ENCODE data around the gene TMBIM4. TPM values are rescaled to one million over a fixed set of nuclear protein-coding genes. Genes with fewer than 3 reads are reported as not detected.

TMBIM4 gene
- total RNA-seq, 1 experiment from 2014 or later = 36.3 TPM

DNA sequence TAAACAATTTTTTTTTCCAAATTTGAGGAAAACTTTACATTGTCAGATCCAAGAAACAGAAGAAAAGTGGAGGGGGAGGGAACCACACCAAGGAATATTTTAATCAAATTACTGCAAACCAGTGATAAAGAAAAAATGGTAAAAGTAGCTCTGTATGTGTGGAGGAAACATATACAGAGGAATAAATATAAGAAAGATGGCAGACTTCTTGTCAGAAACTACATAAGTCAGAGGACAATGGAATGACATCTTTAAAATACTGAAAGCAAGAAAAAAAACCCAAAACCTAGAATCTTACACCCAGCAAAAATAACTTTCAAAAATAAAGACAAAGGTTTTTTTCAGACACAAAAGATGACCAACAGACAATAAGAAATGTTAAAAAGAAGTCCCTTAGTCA, 29.1 kb downstream of the TMBIM4 start:
- H3K4me2 ChIP-seq (ENCODE audit: low read length) = no peak overlapping the region
- TF ChIP-seq, protein P1, sequence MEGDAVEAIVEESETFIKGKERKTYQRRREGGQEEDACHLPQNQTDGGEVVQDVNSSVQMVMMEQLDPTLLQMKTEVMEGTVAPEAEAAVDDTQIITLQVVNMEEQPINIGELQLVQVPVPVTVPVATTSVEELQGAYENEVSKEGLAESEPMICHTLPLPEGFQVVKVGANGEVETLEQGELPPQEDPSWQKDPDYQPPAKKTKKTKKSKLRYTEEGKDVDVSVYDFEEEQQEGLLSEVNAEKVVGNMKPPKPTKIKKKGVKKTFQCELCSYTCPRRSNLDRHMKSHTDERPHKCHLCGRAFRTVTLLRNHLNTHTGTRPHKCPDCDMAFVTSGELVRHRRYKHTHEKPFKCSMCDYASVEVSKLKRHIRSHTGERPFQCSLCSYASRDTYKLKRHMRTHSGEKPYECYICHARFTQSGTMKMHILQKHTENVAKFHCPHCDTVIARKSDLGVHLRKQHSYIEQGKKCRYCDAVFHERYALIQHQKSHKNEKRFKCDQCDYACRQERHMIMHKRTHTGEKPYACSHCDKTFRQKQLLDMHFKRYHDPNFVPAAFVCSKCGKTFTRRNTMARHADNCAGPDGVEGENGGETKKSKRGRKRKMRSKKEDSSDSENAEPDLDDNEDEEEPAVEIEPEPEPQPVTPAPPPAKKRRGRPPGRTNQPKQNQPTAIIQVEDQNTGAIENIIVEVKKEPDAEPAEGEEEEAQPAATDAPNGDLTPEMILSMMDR (conservative IDR thresholded peaks at IDR 0.05; ENCODE audit: low read depth, low read length) = no peak
- intact Hi-C loops (cut with micrococcal nuclease) = loop anchor here (10.0 kb wide), 2 partner anchors 134 to 164 kb away; partner anchors contain the start of gene HELB
- no peak overlapping the region for H2AFZ ChIP-seq (ENCODE audit: low read length)
- DNase-seq (no peak), ATAC-seq (no peak)
- no peak overlapping the region for H3K4me3 ChIP-seq (ENCODE audit: low read length)
- H3K27ac ChIP-seq (ENCODE audit: low read length) = no peak overlapping the region
- CTCF ChIA-PET = no interaction called here
- no peaks in the 10 kb centered on the region for H3K27me3 ChIP-seq (ENCODE audit: low read length)
- POLR2A ChIA-PET (ENCODE audit: unreplicated experiment) = no interaction called here
- peaks cover 57% of the 10 kb centered on the region for H3K36me3 ChIP-seq (ENCODE audit: low read depth, low read length)
- H3K9ac ChIP-seq (ENCODE audit: low read length) = no peak overlapping the region
- no peaks in the 10 kb centered on the region for H3K79me2 ChIP-seq (ENCODE audit: low read length)
- H4K20me1 ChIP-seq (ENCODE audit: low read length) = no peaks in the 10 kb centered on the region
- BruUV-seq (replicated peaks) = no TSS peak
- no peaks in the 10 kb centered on the region for H3F3A ChIP-seq (ENCODE audit: low read length, unreplicated experiment)
- H3K9me3 ChIP-seq (ENCODE audit: low read length) = 0 out of 2 replicates have a peak, but pooled peaks cover 9% of the 10 kb centered on the region
- H3K4me1 ChIP-seq (ENCODE audit: insufficient read depth, low read length) = peaks cover 12% of the 10 kb centered on the region
- H3K9me2 ChIP-seq (replicated peaks; ENCODE audit: low read length) = no peaks in the 10 kb centered on the region

DNA sequence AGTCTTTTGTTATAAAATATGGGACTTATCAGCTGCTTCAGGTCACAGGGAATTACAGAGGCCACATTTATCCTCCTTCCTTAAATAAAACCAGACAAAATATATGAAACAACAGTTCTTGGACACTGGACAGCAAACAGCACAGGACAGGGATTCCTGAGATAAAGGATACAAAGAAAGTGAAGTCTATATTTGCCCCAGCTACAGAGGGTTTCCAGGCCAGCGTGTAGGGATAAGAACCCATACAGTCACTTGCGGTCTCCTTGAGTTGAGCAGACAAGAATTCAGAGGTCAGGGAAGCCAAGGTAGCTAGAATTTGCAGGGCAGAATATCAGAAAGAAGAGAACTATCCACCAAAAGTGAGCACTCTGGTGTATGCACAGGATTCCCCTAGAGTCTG, 30.5 kb downstream of the TMBIM4 start:
- H3K9me3 ChIP-seq (ENCODE audit: low read length) = 0 out of 2 replicates have a peak, but pooled peaks cover 9% of the 10 kb centered on the region
- no TSS peak for BruUV-seq (replicated peaks)
- POLR2A ChIA-PET (ENCODE audit: unreplicated experiment) = no interaction called here
- H3K36me3 ChIP-seq (ENCODE audit: low read depth, low read length) = peaks cover 57% of the 10 kb centered on the region
- no peak overlapping the region for H3K4me2 ChIP-seq (ENCODE audit: low read length)
- H3K4me1 ChIP-seq (ENCODE audit: insufficient read depth, low read length) = no peaks in the 10 kb centered on the region
- no peak overlapping the region for H3K4me3 ChIP-seq (ENCODE audit: low read length)
- H3K27ac ChIP-seq (ENCODE audit: low read length) = no peak overlapping the region
- no peaks in the 10 kb centered on the region for H3K27me3 ChIP-seq (ENCODE audit: low read length)
- no peak overlapping the region for H2AFZ ChIP-seq (ENCODE audit: low read length)
- H3F3A ChIP-seq (ENCODE audit: low read length, unreplicated experiment) = no peaks in the 10 kb centered on the region
- H3K9me2 ChIP-seq (replicated peaks; ENCODE audit: low read length) = no peaks in the 10 kb centered on the region
- no peak overlapping the region for H3K9ac ChIP-seq (ENCODE audit: low read length)
- ATAC-seq (no peak), DNase-seq (no peak)
- intact Hi-C loops (cut with micrococcal nuclease) = no loop called here
- no peaks in the 10 kb centered on the region for H4K20me1 ChIP-seq (ENCODE audit: low read length)
- H3K79me2 ChIP-seq (ENCODE audit: low read length) = no peaks in the 10 kb centered on the region
- TF ChIP-seq EZH2phosphoT487 (IDR thresholded peaks at IDR 0.05; ENCODE audit: borderline replicate concordance, low read length) = no peak
- CTCF ChIA-PET = no interaction called here

DNA sequence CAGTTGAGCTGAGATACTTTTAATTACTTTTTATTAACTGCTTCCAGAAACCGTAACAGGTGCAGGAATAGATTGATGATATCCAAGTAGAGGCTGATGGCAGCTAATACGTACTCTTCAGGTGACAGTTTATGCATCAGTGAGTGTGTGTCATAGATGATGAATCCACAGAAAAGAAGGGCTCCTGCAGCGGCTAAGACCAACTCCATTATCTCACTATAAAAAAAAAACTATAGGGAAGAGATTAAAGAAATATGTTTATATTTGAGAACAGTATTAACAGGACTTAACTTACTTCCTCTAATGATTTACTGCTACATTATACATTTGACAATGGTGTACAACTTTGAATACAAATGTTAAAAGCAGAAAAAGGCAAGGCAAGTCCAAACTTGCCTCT, 31.9 kb downstream of the TMBIM4 start:
- Histone ChIP-seq H4K20me1 (ENCODE audit: low read length) (no peaks in the 10 kb centered on the region), H2AFZ (ENCODE audit: low read length) (no peak overlapping the region), H3K9me3 (ENCODE audit: low read length) (0 out of 2 replicates have a peak, but pooled peaks cover 9% of the 10 kb centered on the region), H3K4me3 (ENCODE audit: low read length) (no peak overlapping the region), H3K27ac (ENCODE audit: low read length) (no peak overlapping the region), H3K4me2 (ENCODE audit: low read length) (no peak overlapping the region), H3K4me1 (ENCODE audit: insufficient read depth, low read length) (peaks cover under 1% of the 10 kb centered on the region; the same call in 1 of the 2 replicates), H3K9me2 (replicated peaks; ENCODE audit: low read length) (no peaks in the 10 kb centered on the region), H3K9ac (ENCODE audit: low read length) (no peak overlapping the region), H3F3A (ENCODE audit: low read length, unreplicated experiment) (no peaks in the 10 kb centered on the region), H3K36me3 (ENCODE audit: low read depth, low read length) (peaks cover 57% of the 10 kb centered on the region), H3K27me3 (ENCODE audit: low read length) (no peaks in the 10 kb centered on the region), H3K79me2 (ENCODE audit: low read length) (no peaks in the 10 kb centered on the region)
- ChIA-PET CTCF (no interaction called here), POLR2A (ENCODE audit: unreplicated experiment) (no interaction called here)
- ATAC-seq = no peak
- intact Hi-C loops (cut with micrococcal nuclease) = no loop called here
- DNase-seq = no peak
- TF ChIP-seq EZH2phosphoT487 (IDR thresholded peaks at IDR 0.05; ENCODE audit: borderline replicate concordance, low read length) (no peak), EZH2 (IDR thresholded peaks at IDR 0.05; ENCODE audit: low read length, unreplicated experiment) (no peak)
- TF ChIP-seq, protein P1 (conservative IDR thresholded peaks at IDR 0.05; ENCODE audit: low read depth, low read length) = no peak
- BruUV-seq (replicated peaks) = no TSS peak

Measured in PC-3 (cell line).